HG03565 (cell line): ENCODE results near the gene FAAH2.
"Not testable (repeated sequence)": the region's sequence is repeated elsewhere in the genome, so short reads cannot be mapped to it uniquely, and the experiment has no call there.

Experiments
- ATAC-seq: cut with Tn5 transposase; IDR thresholded peaks from one replicate; pipeline ENCODE4 v1.9.1; 2021; ENCODE audit warnings: mild to moderate bottlenecking, moderate library complexity; ENCODE audit not compliant: unreplicated experiment

The FAAH2 gene

GRCh38 chrX:57379296-57379695 is 92.8 kb downstream of the FAAH2 start:
- ATAC-seq, result no peak

- peak; percentile 86 for ATAC-seq
These were observed 93.7 kb downstream of the FAAH2 start for GRCh38 chrX:57380026-57380796.

- ATAC-seq, result not testable (repeated sequence)
These were observed 107.7 kb downstream of the FAAH2 start for GRCh38 chrX:57394162-57394561.

GRCh38 chrX:57403191-57403590 is 116.7 kb downstream of the FAAH2 start:
- not testable (repeated sequence) for ATAC-seq

- no peak for ATAC-seq
These were observed 119.6 kb downstream of the FAAH2 start for GRCh38 chrX:57406149-57406548.

- no peak for ATAC-seq
These were observed 131.3 kb downstream of the FAAH2 start for GRCh38 chrX:57417827-57418226.

GRCh38 chrX:57422289-57422688 is 135.8 kb downstream of the FAAH2 start:
- no peak for ATAC-seq

- ATAC-seq, result no peak
These were observed 136.3 kb downstream of the FAAH2 start for GRCh38 chrX:57422790-57423189.

- ATAC-seq, result no peak
These were observed 158.6 kb downstream of the FAAH2 start for GRCh38 chrX:57445076-57445475.

GRCh38 chrX:57445832-57446231 is 159.3 kb downstream of the FAAH2 start:
- ATAC-seq, result no peak

- ATAC-seq, result no peak
These were observed 161.3 kb downstream of the FAAH2 start for GRCh38 chrX:57447856-57448255.

- no peak for ATAC-seq
These were observed 165.0 kb downstream of the FAAH2 start for GRCh38 chrX:57451426-57452020.

GRCh38 chrX:57453901-57454300 is 167.4 kb downstream of the FAAH2 start:
- ATAC-seq, result peak; percentile 49

GRCh38 chrX:57481514-57481913 is 195.0 kb downstream of the FAAH2 start:
- no peak for ATAC-seq

GRCh38 chrX:57516491-57516890 is 230.0 kb downstream of the FAAH2 start:
- ATAC-seq, result no peak

GRCh38 chrX:57519578-57520118 is 233.1 kb downstream of the FAAH2 start:
- no peak for ATAC-seq

GRCh38 chrX:57528670-57529255 is 242.3 kb downstream of the FAAH2 start:
- no peak for ATAC-seq
